Measurements from ENCODE around the gene KPNB1. TPM values are rescaled to one million over a fixed set of nuclear protein-coding genes. Genes with fewer than 3 reads are reported as not detected.

Gene KPNB1
- total RNA-seq, 2 donors from 2014 or later = 452 to 500 TPM

- H3K9me3 Mint-ChIP-seq = no peaks in the 10 kb centered on the region
- no peaks in the 10 kb centered on the region for H3K4me1 ChIP-seq (ENCODE audit: control insufficient read depth, insufficient read depth, low read length)
- TF ChIP-seq, protein P1, sequence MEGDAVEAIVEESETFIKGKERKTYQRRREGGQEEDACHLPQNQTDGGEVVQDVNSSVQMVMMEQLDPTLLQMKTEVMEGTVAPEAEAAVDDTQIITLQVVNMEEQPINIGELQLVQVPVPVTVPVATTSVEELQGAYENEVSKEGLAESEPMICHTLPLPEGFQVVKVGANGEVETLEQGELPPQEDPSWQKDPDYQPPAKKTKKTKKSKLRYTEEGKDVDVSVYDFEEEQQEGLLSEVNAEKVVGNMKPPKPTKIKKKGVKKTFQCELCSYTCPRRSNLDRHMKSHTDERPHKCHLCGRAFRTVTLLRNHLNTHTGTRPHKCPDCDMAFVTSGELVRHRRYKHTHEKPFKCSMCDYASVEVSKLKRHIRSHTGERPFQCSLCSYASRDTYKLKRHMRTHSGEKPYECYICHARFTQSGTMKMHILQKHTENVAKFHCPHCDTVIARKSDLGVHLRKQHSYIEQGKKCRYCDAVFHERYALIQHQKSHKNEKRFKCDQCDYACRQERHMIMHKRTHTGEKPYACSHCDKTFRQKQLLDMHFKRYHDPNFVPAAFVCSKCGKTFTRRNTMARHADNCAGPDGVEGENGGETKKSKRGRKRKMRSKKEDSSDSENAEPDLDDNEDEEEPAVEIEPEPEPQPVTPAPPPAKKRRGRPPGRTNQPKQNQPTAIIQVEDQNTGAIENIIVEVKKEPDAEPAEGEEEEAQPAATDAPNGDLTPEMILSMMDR (conservative IDR thresholded peaks at IDR 0.05) = no peak
- WGBS, 2 experiments (ENCODE audit: insufficient coverage in 1 of 2, insufficient read length in 1 of 2) = 84 to 94% methylated on average over 3 of the region's 3 CpGs
- no peak overlapping the region for H3K27ac Mint-ChIP-seq
- H3K36me3 ChIP-seq (ENCODE audit: control insufficient read depth, insufficient read depth, low read length) = peaks cover 4% of the 10 kb centered on the region
- no peaks in the 10 kb centered on the region for H3K4me1 Mint-ChIP-seq
- no peak overlapping the region for H3K9ac ChIP-seq (ENCODE audit: extremely low read depth, low read length, poor library complexity, severe bottlenecking)
- no peaks in the 10 kb centered on the region for H3K27me3 ChIP-seq (ENCODE audit: control insufficient read depth, insufficient read depth, low read length, poor library complexity, severe bottlenecking)
- no peak overlapping the region for H3K4me3 Mint-ChIP-seq
- no peaks in the 10 kb centered on the region for H3K9me3 ChIP-seq (ENCODE audit: control insufficient read depth, low read length)
- H3K4me3 ChIP-seq (ENCODE audit: low read length) = no peak overlapping the region
- H3K36me3 Mint-ChIP-seq (ENCODE audit: low read depth) = peaks cover 12% of the 10 kb centered on the region
- H3K27ac ChIP-seq (ENCODE audit: low read depth, low read length) = no peak overlapping the region
- DNase-seq = no peak
- H3K27me3 Mint-ChIP-seq (ENCODE audit: insufficient read depth) = no peaks in the 10 kb centered on the region
Observed at GRCh38 chr17:47632991-47633390, 16.7 kb upstream of the KPNB1 start.

GRCh38 chr17:47633996-47634395 lies 15.7 kb upstream of the KPNB1 start:
- Histone ChIP-seq H3K9ac (ENCODE audit: extremely low read depth, low read length, poor library complexity, severe bottlenecking) (no peak overlapping the region), H3K4me3 (ENCODE audit: low read length) (no peak overlapping the region), H3K9me3 (ENCODE audit: control insufficient read depth, low read length) (no peaks in the 10 kb centered on the region), H3K36me3 (ENCODE audit: control insufficient read depth, insufficient read depth, low read length) (peaks cover 4% of the 10 kb centered on the region), H3K27ac (ENCODE audit: low read depth, low read length) (no peak overlapping the region), H3K27me3 (ENCODE audit: control insufficient read depth, insufficient read depth, low read length, poor library complexity, severe bottlenecking) (no peaks in the 10 kb centered on the region), H3K4me1 (ENCODE audit: control insufficient read depth, insufficient read depth, low read length) (no peaks in the 10 kb centered on the region)
- Mint-ChIP-seq H3K27me3 (ENCODE audit: insufficient read depth) (no peaks in the 10 kb centered on the region), H3K4me1 (no peaks in the 10 kb centered on the region), H3K4me3 (no peak overlapping the region), H3K9me3 (no peaks in the 10 kb centered on the region), H3K36me3 (ENCODE audit: low read depth) (peaks cover 16% of the 10 kb centered on the region), H3K27ac (no peak overlapping the region)
- TF ChIP-seq, protein P1 (conservative IDR thresholded peaks at IDR 0.05) = no peak
- no peak for DNase-seq
- WGBS, 2 experiments (ENCODE audit: insufficient coverage in 1 of 2, insufficient read length in 1 of 2) = 89 to 100% methylated on average over 1 of the region's 1 CpG

- H3K4me3 ChIP-seq (ENCODE audit: low read length) = no peak overlapping the region
- peaks cover 16% of the 10 kb centered on the region for H3K36me3 Mint-ChIP-seq (ENCODE audit: low read depth)
- H3K9me3 Mint-ChIP-seq = no peaks in the 10 kb centered on the region
- no peak overlapping the region for H3K9ac ChIP-seq (ENCODE audit: extremely low read depth, low read length, poor library complexity, severe bottlenecking)
- no peaks in the 10 kb centered on the region for H3K27me3 Mint-ChIP-seq (ENCODE audit: insufficient read depth)
- TF ChIP-seq, protein P1 (conservative IDR thresholded peaks at IDR 0.05) = no peak
- H3K27ac Mint-ChIP-seq = no peak overlapping the region
- peaks cover 4% of the 10 kb centered on the region for H3K36me3 ChIP-seq (ENCODE audit: control insufficient read depth, insufficient read depth, low read length)
- H3K4me1 Mint-ChIP-seq = no peaks in the 10 kb centered on the region
- DNase-seq = no peak
- no peaks in the 10 kb centered on the region for H3K27me3 ChIP-seq (ENCODE audit: control insufficient read depth, insufficient read depth, low read length, poor library complexity, severe bottlenecking)
- WGBS, 2 experiments (ENCODE audit: insufficient coverage in 1 of 2, insufficient read length in 1 of 2) = 94 to 96% methylated on average over 2 to 3 of the region's 3 CpGs
- H3K4me1 ChIP-seq (ENCODE audit: control insufficient read depth, insufficient read depth, low read length) = no peaks in the 10 kb centered on the region
- no peak overlapping the region for H3K27ac ChIP-seq (ENCODE audit: low read depth, low read length)
- no peaks in the 10 kb centered on the region for H3K9me3 ChIP-seq (ENCODE audit: control insufficient read depth, low read length)
- H3K4me3 Mint-ChIP-seq = no peak overlapping the region
Observed at GRCh38 chr17:47634870-47635269, 14.8 kb upstream of the KPNB1 start.
